Lower leg skin (tissue), 3 donors: ENCODE results near the gene WNT7B.

Experiments used
- CTCF ChIP-seq, 3 donors: fragments of 450-650 bp; IDR thresholded peaks; one replicate each; pipeline ENCODE4 v1.5.1; 2016; ENCODE audit warnings: antibody characterized with exemption in 3 of 3, mild to moderate bottlenecking in 3 of 3, moderate library complexity in 2 of 3
- POLR2A ChIP-seq, 2 donors: fragments of 450-650 bp; IDR thresholded peaks; one replicate each; pipeline ENCODE4 v1.6.1; 2016 to 2017; ENCODE audit warnings: antibody characterized with exemption in 2 of 2, mild to moderate bottlenecking in 1 of 2, moderate library complexity in 1 of 2

DNA sequence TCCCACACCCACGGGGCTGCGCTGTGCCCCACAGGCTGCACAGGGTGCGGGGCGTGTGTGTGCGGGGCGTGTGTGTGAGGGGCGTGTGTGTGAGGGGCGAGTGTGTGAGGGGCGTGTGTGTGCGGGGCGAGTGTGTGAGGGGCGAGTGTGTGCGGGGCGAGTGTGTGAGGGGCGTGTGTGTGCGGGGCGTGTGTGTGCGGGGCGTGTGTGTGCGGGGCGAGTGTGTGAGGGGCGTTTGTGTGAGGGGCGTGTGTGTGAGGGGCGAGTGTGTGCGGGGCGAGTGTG, 86.7 kb downstream of the WNT7B start:
- TF ChIP-seq POLR2A (IDR thresholded peaks at IDR 0.05) (no peak), CTCF (IDR thresholded peaks at IDR 0.05) (no peak)
